WERI-Rb-1 (cell line): ENCODE measurements around the gene SLX9.
"Not testable (repeated sequence)": the region's sequence is repeated elsewhere in the genome, so short reads cannot be mapped to it uniquely, and the experiment has no call there.

Experiments used
- DNase-seq: peaks from one replicate; pipeline ENCODE4 v3.0.0-alpha.2; 2020
- H3K27ac ChIP-seq: fragments of 250-450 bp; sonication (Bioruptor Pico); 2 replicates; pipeline ENCODE4 v1.5.1; 2020; ENCODE audit warnings: mild to moderate bottlenecking, moderate library complexity
- H3K27me3 ChIP-seq: fragments of 250-450 bp; sonication (Bioruptor Pico); 2 replicates; pipeline ENCODE4 v1.5.1; 2021; ENCODE audit warnings: mild to moderate bottlenecking, low read depth, moderate library complexity; ENCODE audit not compliant: insufficient read depth, severe bottlenecking
- H3K36me3 ChIP-seq: fragments of 250-450 bp; sonication (Bioruptor Pico); 2 replicates; pipeline ENCODE4 v1.5.1; 2020; ENCODE audit warnings: mild to moderate bottlenecking, moderate library complexity
- H3K4me3 ChIP-seq: 2 replicates; pipeline ENCODE4 v1.5.1; 2011; ENCODE audit warnings: low read depth, mild to moderate bottlenecking, control low read depth, low read length
- H3K9me3 ChIP-seq: fragments of 250-450 bp; sonication (Bioruptor Pico); 2 replicates; pipeline ENCODE4 v1.5.1; 2021; ENCODE audit warnings: mild to moderate bottlenecking, moderate library complexity; ENCODE audit not compliant: severe bottlenecking
- CTCF ChIP-seq: IDR thresholded peaks from 2 replicates; pipeline ENCODE4 v1.5.1; 2011; ENCODE audit warnings: low read depth, mild to moderate bottlenecking, control low read depth, inconsistent platforms, low read length

SLX9 gene

GRCh38 chr21:44908908-44909307, 30.9 kb upstream of the SLX9 start:
- H3K4me3 ChIP-seq: no peak overlapping the region
- DNase-seq: no peak
- H3K27ac ChIP-seq: no peak overlapping the region
- no peak for TF ChIP-seq CTCF
- H3K27me3 ChIP-seq: no peaks in the 10 kb centered on the region
- H3K36me3 ChIP-seq: no peaks in the 10 kb centered on the region
- H3K9me3 ChIP-seq: no peaks in the 10 kb centered on the region

- no peak for DNase-seq
- Histone ChIP-seq H3K9me3 (no peaks in the 10 kb centered on the region), H3K36me3 (no peaks in the 10 kb centered on the region), H3K27me3 (no peaks in the 10 kb centered on the region), H3K27ac (no peak overlapping the region), H3K4me3 (no peak overlapping the region)
- no peak for TF ChIP-seq CTCF
These were observed 30.1 kb upstream of the SLX9 start for GRCh38 chr21:44909719-44910118.

- Histone ChIP-seq H3K9me3 (no peaks in the 10 kb centered on the region), H3K36me3 (no peaks in the 10 kb centered on the region), H3K4me3 (no peak overlapping the region), H3K27me3 (no peaks in the 10 kb centered on the region), H3K27ac (no peak overlapping the region)
- no peak for TF ChIP-seq CTCF
- DNase-seq: no peak
These were observed 29.4 kb upstream of the SLX9 start for GRCh38 chr21:44910229-44911067.

- H3K27ac ChIP-seq: no peak overlapping the region
- H3K36me3 ChIP-seq: no peaks in the 10 kb centered on the region
- H3K4me3 ChIP-seq: no peak overlapping the region
- no peak for DNase-seq
- no peaks in the 10 kb centered on the region for H3K27me3 ChIP-seq
- H3K9me3 ChIP-seq: no peaks in the 10 kb centered on the region
- TF ChIP-seq CTCF: no peak
These were observed 28.8 kb upstream of the SLX9 start for GRCh38 chr21:44911068-44911383.

- H3K36me3 ChIP-seq: no peaks in the 10 kb centered on the region
- no peak overlapping the region for H3K27ac ChIP-seq
- DNase-seq: no peak
- no peak overlapping the region for H3K4me3 ChIP-seq
- H3K9me3 ChIP-seq: no peaks in the 10 kb centered on the region
- no peaks in the 10 kb centered on the region for H3K27me3 ChIP-seq
- TF ChIP-seq CTCF: 0 out of 2 replicates have a peak, but pooled peaks have one; percentile 32
These were observed 28.3 kb upstream of the SLX9 start for GRCh38 chr21:44911384-44912157.

GRCh38 chr21:44912158-44912473, 27.7 kb upstream of the SLX9 start:
- H3K9me3 ChIP-seq: no peaks in the 10 kb centered on the region
- no peak overlapping the region for H3K4me3 ChIP-seq
- no peaks in the 10 kb centered on the region for H3K27me3 ChIP-seq
- TF ChIP-seq CTCF: no peak
- DNase-seq: no peak
- H3K36me3 ChIP-seq: no peaks in the 10 kb centered on the region
- H3K27ac ChIP-seq: no peak overlapping the region

GRCh38 chr21:44912506-44913412, 27.1 kb upstream of the SLX9 start:
- H3K4me3 ChIP-seq, H3K27me3 ChIP-seq, DNase-seq, H3K36me3 ChIP-seq, H3K27ac ChIP-seq, H3K9me3 ChIP-seq: not testable (repeated sequence)
